Uterus (tissue), 4 donors: ENCODE data around the gene ZP1. TPM values are rescaled to one million over a fixed set of nuclear protein-coding genes. Genes with fewer than 3 reads are reported as not detected.
A peak's percentile ranks its signal among the peaks of the same experiment; 100 is the strongest.

Source experiments
- DNase-seq, 2 donors: peaks; one replicate each; pipeline ENCODE4 v3.0.0-alpha.2; 2019 to 2020
- H3K27ac ChIP-seq, 2 donors: fragments of 200-600 bp; sonication (generic); 1 replicate in 1 of 2; 2 replicates in 1 of 2; pipeline ENCODE4 v1.5.1; 2016 to 2018
- H3K27me3 ChIP-seq, 2 donors: fragments of 200-600 bp; sonication (generic); one replicate each; pipeline ENCODE4 v1.5.1; 2018 to 2019; ENCODE audit warnings: control low read depth in 1 of 2
- H3K36me3 ChIP-seq, 2 donors: fragments of 200-600 bp; sonication (generic); one replicate each; pipeline ENCODE4 v1.5.1; 2019; ENCODE audit warnings: control low read depth in 1 of 2
- H3K4me1 ChIP-seq, 2 donors: fragments of 200-600 bp; sonication (generic); one replicate each; pipeline ENCODE4 v1.5.1; 2018 to 2019; ENCODE audit warnings: control low read depth in 1 of 2
- H3K4me3 ChIP-seq, 2 donors: fragments of 200-600 bp; sonication (generic); 1 replicate in 1 of 2; 2 replicates in 1 of 2; pipeline ENCODE4 v1.5.1; 2018 to 2019; ENCODE audit warnings: mild to moderate bottlenecking in 1 of 2
- H3K9me3 ChIP-seq, 2 donors: fragments of 200-600 bp; sonication (generic); one replicate each; pipeline ENCODE4 v1.5.1; 2019; ENCODE audit warnings: control low read depth in 1 of 2
- POLR2A ChIP-seq, 2 donors: fragments of 450-650 bp; IDR thresholded peaks; one replicate each; pipeline ENCODE4 v1.6.1; 2016; ENCODE audit warnings: antibody characterized with exemption in 2 of 2, mild to moderate bottlenecking in 1 of 2, moderate library complexity in 1 of 2
- intact Hi-C: fragments of 100-400 bp; cut with DNase I; formaldehyde crosslinking; loops from one replicate; pipeline ENCODE4 v1.15.1; 2023; ENCODE audit warnings: low total_unique reads
- total RNA-seq, 4 donors: library from RNA; depleted of rRNA in 3 of 4; stranded (reverse); fragments of >200 nt in 3 of 4; gene quantifications; one replicate each; pipeline versions ENCODE4 v1.1.0 to v1.2.4, GENCODE V29; 2014 to 2023
- TF ChIP-seq, protein P1 (sequence below), 4 experiments: fragments of 200-600 bp in 2 of 4; fragments of 450-650 bp in 2 of 4; sonication (generic) in 2 of 4; IDR thresholded peaks; one replicate each; pipeline ENCODE4 v1.5.1; 2016 to 2019; ENCODE audit warnings: antibody characterized with exemption in 4 of 4, mild to moderate bottlenecking in 2 of 4, moderate library complexity in 1 of 4
- donor health status: DM: yes; HTN: yes; CAD: no.

Gene ZP1
- total RNA-seq, 4 donors from 2014 or later: not detected

- Histone ChIP-seq H3K36me3 (no peaks in the 10 kb centered on the region), H3K27me3 (no peaks in the 10 kb centered on the region), H3K4me1 (no peaks in the 10 kb centered on the region), H3K27ac (no peak overlapping the region), H3K9me3 (no peaks in the 10 kb centered on the region), H3K4me3 (no peak overlapping the region)
- intact Hi-C loops: no loop called here
- TF ChIP-seq, protein P1, sequence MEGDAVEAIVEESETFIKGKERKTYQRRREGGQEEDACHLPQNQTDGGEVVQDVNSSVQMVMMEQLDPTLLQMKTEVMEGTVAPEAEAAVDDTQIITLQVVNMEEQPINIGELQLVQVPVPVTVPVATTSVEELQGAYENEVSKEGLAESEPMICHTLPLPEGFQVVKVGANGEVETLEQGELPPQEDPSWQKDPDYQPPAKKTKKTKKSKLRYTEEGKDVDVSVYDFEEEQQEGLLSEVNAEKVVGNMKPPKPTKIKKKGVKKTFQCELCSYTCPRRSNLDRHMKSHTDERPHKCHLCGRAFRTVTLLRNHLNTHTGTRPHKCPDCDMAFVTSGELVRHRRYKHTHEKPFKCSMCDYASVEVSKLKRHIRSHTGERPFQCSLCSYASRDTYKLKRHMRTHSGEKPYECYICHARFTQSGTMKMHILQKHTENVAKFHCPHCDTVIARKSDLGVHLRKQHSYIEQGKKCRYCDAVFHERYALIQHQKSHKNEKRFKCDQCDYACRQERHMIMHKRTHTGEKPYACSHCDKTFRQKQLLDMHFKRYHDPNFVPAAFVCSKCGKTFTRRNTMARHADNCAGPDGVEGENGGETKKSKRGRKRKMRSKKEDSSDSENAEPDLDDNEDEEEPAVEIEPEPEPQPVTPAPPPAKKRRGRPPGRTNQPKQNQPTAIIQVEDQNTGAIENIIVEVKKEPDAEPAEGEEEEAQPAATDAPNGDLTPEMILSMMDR (IDR thresholded peaks at IDR 0.05): no peak
- no peak for TF ChIP-seq POLR2A (IDR thresholded peaks at IDR 0.05)
- no peak for DNase-seq
Measured at GRCh38 chr11:60825790-60826189, 41.6 kb upstream of the ZP1 start.

DNA sequence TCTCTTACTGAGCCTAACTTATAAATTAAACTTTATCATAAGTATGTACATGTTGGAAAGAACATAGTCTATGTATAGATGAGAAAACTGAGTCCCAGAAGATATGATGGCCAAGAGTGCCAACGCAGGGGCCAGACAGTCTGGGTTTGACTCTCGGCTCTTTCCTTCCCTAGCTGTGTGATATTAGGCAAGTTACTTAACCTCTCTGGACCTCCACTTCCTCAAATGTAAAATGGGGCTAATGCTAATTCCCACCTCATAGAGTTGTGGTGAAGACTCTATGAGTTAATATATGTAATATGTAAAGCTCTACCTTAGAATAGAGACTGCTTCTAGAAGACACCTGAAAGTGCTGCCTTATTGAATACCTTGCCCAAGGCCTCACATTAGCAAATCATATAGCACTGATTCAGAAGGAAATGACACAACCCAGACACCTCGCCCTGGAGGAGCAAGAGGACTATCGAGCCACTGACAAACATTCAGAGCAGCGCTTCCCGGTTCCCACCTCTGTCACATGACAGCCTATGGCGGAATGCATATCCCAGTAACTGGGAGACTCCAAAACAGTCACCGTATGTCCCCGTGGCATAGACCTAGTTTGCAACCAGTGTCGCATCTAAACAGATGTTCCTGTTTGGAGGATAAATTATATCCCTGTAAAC, 36.7 kb upstream of the ZP1 start:
- Histone ChIP-seq H3K9me3 (no peaks in the 10 kb centered on the region), H3K36me3 (no peaks in the 10 kb centered on the region), H3K27ac (no peak overlapping the region), H3K4me3 (no peak overlapping the region), H3K27me3 (no peaks in the 10 kb centered on the region), H3K4me1 (no peaks in the 10 kb centered on the region)
- DNase-seq: no peak
- intact Hi-C loops: loop anchor here (10.0 kb wide), 1 partner anchor 344 kb away; no protein-coding TSS in a partner anchor
- no peak for TF ChIP-seq POLR2A (IDR thresholded peaks at IDR 0.05)
- TF ChIP-seq, protein P1 (IDR thresholded peaks at IDR 0.05): no peak

- H3K27ac ChIP-seq: no peak overlapping the region
- no peaks in the 10 kb centered on the region for H3K9me3 ChIP-seq
- no peaks in the 10 kb centered on the region for H3K36me3 ChIP-seq
- no peak overlapping the region for H3K4me3 ChIP-seq
- peak; percentile 77 to 80 for DNase-seq
- intact Hi-C loops: loop anchor here (10.0 kb wide), 1 partner anchor 344 kb away; no protein-coding TSS in a partner anchor
- no peak for TF ChIP-seq POLR2A (IDR thresholded peaks at IDR 0.05)
- TF ChIP-seq, protein P1 (IDR thresholded peaks at IDR 0.05): peak; percentile 85 to 89 (median 88)
- H3K27me3 ChIP-seq: no peaks in the 10 kb centered on the region
- H3K4me1 ChIP-seq: no peaks in the 10 kb centered on the region
Measured at GRCh38 chr11:60831143-60831500, 36.2 kb upstream of the ZP1 start.

DNA sequence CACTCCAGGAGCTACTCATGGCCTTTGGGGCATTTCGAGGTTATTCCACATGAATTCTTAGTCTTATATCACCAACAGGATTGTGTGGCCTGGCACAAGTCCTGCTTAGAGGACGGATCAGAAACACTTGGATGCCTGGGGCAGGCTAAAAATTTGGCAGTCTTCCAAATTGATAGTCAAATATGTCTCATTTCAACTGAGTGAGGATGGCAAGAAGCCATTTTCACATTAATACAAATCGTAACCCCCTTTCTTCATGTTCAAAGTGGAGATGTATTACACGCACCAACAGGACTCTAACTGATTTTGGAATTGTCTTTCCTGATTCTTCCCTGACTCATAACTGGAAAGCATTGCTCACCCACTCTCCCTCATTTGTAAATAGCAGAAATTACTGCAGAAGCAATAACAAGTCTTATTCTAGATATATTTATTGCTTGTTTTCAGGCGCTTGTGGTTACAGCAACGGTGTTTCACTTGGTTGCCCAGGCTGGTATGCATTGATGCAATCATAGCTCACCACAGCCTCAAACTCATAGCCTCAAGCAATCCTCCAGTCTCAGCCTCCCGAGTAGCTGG, 35.8 kb upstream of the ZP1 start:
- Histone ChIP-seq H3K36me3 (no peaks in the 10 kb centered on the region), H3K4me3 (no peak overlapping the region), H3K27ac (no peak overlapping the region), H3K4me1 (no peaks in the 10 kb centered on the region), H3K9me3 (no peaks in the 10 kb centered on the region), H3K27me3 (no peaks in the 10 kb centered on the region)
- intact Hi-C loops: loop anchor here (10.0 kb wide), 1 partner anchor 343 kb away; no protein-coding TSS in a partner anchor
- TF ChIP-seq, protein P1 (IDR thresholded peaks at IDR 0.05): no peak
- TF ChIP-seq POLR2A (IDR thresholded peaks at IDR 0.05): no peak
- no peak for DNase-seq

DNA sequence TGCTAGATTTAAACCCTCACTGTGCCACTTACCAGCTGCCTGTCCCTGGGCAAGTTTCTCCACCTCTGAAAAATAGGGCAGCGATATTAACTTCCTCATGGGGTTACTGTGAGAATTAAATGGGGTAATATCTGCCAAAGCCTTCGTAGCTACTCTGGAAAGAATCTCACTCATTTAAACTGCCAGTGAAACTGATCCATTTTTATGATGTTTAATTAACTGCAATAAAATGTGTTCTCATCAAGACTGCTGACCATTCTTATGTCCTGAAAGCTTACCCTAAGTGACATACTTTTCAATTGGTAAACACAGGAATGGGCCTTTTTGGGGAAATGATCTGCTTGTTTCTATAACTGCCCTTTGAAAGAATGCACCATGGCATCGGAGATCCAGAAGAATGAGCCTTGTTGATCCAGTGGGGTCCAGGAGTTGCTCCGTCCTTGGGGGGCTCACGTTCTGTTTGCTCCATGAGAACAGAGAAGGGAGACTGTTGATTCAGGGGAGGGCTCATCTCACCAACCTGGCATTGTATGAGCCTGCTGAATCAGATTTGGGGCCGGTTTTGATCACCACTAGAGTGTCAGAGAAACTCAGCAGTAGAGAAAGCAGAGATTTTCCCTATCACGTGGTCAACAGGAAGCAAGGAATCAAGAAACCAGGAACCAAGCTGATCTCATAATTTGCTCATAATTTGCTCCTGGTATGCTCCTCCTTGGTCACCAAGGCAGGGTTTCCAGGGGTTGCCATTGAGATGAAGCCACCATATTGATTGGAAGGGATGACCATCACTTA, 32.4 kb upstream of the ZP1 start:
- no peaks in the 10 kb centered on the region for H3K9me3 ChIP-seq
- H3K4me1 ChIP-seq: no peaks in the 10 kb centered on the region
- H3K27ac ChIP-seq: no peak overlapping the region
- no peaks in the 10 kb centered on the region for H3K36me3 ChIP-seq
- DNase-seq: no peak
- H3K27me3 ChIP-seq: no peaks in the 10 kb centered on the region
- no peak overlapping the region for H3K4me3 ChIP-seq
- TF ChIP-seq, protein P1 (IDR thresholded peaks at IDR 0.05): no peak
- TF ChIP-seq POLR2A (IDR thresholded peaks at IDR 0.05): no peak
- intact Hi-C loops: loop anchor here (10.0 kb wide), 1 partner anchor 340 kb away; no protein-coding TSS in a partner anchor
